Muscle layer of colon (tissue), 2 donors: ENCODE data around the gene C19orf12.

Experiments used
- H3K27ac ChIP-seq: one replicate; pipeline ENCODE4 v1.7.0; 2013; ENCODE audit warnings: low read depth, mild to moderate bottlenecking, low read length, moderate library complexity
- H3K27me3 ChIP-seq, 2 donors: one replicate each; pipeline ENCODE4 v1.7.0; 2013; ENCODE audit warnings: low read length in 2 of 2, mild to moderate bottlenecking in 2 of 2; ENCODE audit not compliant: insufficient read depth in 2 of 2, control insufficient read depth in 1 of 2
- H3K36me3 ChIP-seq: one replicate; pipeline ENCODE4 v1.7.0; 2013; ENCODE audit warnings: mild to moderate bottlenecking, low read length; ENCODE audit not compliant: insufficient read depth
- H3K4me1 ChIP-seq: one replicate; pipeline ENCODE4 v1.7.0; 2013; ENCODE audit warnings: mild to moderate bottlenecking, low read length; ENCODE audit not compliant: insufficient read depth
- H3K4me3 ChIP-seq, 2 donors: one replicate each; pipeline ENCODE4 v1.7.0; 2013; ENCODE audit warnings: low read length in 2 of 2, low read depth in 1 of 2, mild to moderate bottlenecking in 1 of 2, moderate library complexity in 1 of 2
- H3K9ac ChIP-seq: one replicate; pipeline ENCODE4 v1.7.0; 2013; ENCODE audit warnings: low read length
- H3K9me3 ChIP-seq: one replicate; pipeline ENCODE4 v1.7.0; 2013; ENCODE audit warnings: mild to moderate bottlenecking, low read length
- donor health status: abdominal sarcoma.
- donor health status: Adenocarcinoma of cecum.

The C19orf12 gene

GRCh38 chr19:29714953-29715700, at the start of gene C19orf12:
Gene C19orf12 (minus strand): TSS chr19:29715261. CDS start chr19:29708413, 6,848 bp downstream.
- Histone ChIP-seq H3K27ac (peak within 1 kb of the TSS; percentile 94), H3K9ac (peak within 1 kb of the TSS; percentile 91), H3K27me3 (no peaks in the 10 kb centered on the region), H3K36me3 (no peaks in the 10 kb centered on the region), H3K4me1 (peaks cover 20% of the 10 kb centered on the region), H3K9me3 (no peaks in the 10 kb centered on the region), H3K4me3 (peak within 1 kb of the TSS; percentile 80 to 97)

- Histone ChIP-seq H3K27me3 (no peaks in the 10 kb centered on the region), H3K4me1 (peaks cover 4% of the 10 kb centered on the region)
Measured at GRCh38 chr19:29764361-29764760, 49.3 kb upstream of the C19orf12 start.

GRCh38 chr19:29763196-29763595, 48.1 kb upstream of the C19orf12 start:
- peaks cover 4% of the 10 kb centered on the region for H3K4me1 ChIP-seq
- H3K27ac ChIP-seq: no peak overlapping the region
- no peaks in the 10 kb centered on the region for H3K9me3 ChIP-seq
- no peaks in the 10 kb centered on the region for H3K27me3 ChIP-seq
- no peak overlapping the region for H3K9ac ChIP-seq
- H3K36me3 ChIP-seq: no peaks in the 10 kb centered on the region
- no peak overlapping the region for H3K4me3 ChIP-seq

More at GRCh38 chr19:29764361-29764760, 49.3 kb upstream of the C19orf12 start:
- no peaks in the 10 kb centered on the region for H3K36me3 ChIP-seq
- no peak overlapping the region for H3K27ac ChIP-seq
- H3K4me3 ChIP-seq: no peak overlapping the region
- H3K9ac ChIP-seq: no peak overlapping the region
- H3K9me3 ChIP-seq: no peaks in the 10 kb centered on the region

GRCh38 chr19:29761575-29762232, 46.6 kb upstream of the C19orf12 start:
- Histone ChIP-seq H3K9ac (no peak overlapping the region), H3K4me3 (no peak overlapping the region), H3K4me1 (peaks cover 4% of the 10 kb centered on the region), H3K27ac (no peak overlapping the region), H3K9me3 (no peaks in the 10 kb centered on the region), H3K27me3 (no peaks in the 10 kb centered on the region), H3K36me3 (no peaks in the 10 kb centered on the region)

GRCh38 chr19:29760752-29761502, 45.9 kb upstream of the C19orf12 start:
- Histone ChIP-seq H3K27ac (no peak overlapping the region), H3K4me1 (peaks cover 4% of the 10 kb centered on the region), H3K4me3 (no peak overlapping the region)

GRCh38 chr19:29759359-29759758, 44.3 kb upstream of the C19orf12 start:
- H3K36me3 ChIP-seq: no peaks in the 10 kb centered on the region
- peaks cover 0 to 5% of the 10 kb centered on the region in 2 donors for H3K27me3 ChIP-seq
- no peak overlapping the region for H3K9ac ChIP-seq
- no peak overlapping the region for H3K27ac ChIP-seq
- no peak overlapping the region for H3K4me3 ChIP-seq
- no peaks in the 10 kb centered on the region for H3K9me3 ChIP-seq
- H3K4me1 ChIP-seq: peaks cover 4% of the 10 kb centered on the region

More at GRCh38 chr19:29760752-29761502, 45.9 kb upstream of the C19orf12 start:
- H3K9me3 ChIP-seq: no peaks in the 10 kb centered on the region
- H3K27me3 ChIP-seq: no peaks in the 10 kb centered on the region
- no peaks in the 10 kb centered on the region for H3K36me3 ChIP-seq
- no peak overlapping the region for H3K9ac ChIP-seq

- Histone ChIP-seq H3K27me3 (peaks cover 0 to 5% of the 10 kb centered on the region in 2 donors), H3K9ac (no peak overlapping the region), H3K4me3 (no peak overlapping the region), H3K27ac (no peak overlapping the region), H3K4me1 (peaks cover 4% of the 10 kb centered on the region), H3K9me3 (no peaks in the 10 kb centered on the region), H3K36me3 (no peaks in the 10 kb centered on the region)
Measured at GRCh38 chr19:29758863-29759262, 43.8 kb upstream of the C19orf12 start.

- no peak overlapping the region for H3K4me3 ChIP-seq
- no peaks in the 10 kb centered on the region for H3K9me3 ChIP-seq
- H3K27ac ChIP-seq: no peak overlapping the region
- peaks cover 0 to 5% of the 10 kb centered on the region in 2 donors for H3K27me3 ChIP-seq
- H3K36me3 ChIP-seq: no peaks in the 10 kb centered on the region
- H3K9ac ChIP-seq: no peak overlapping the region
- peaks cover 4% of the 10 kb centered on the region for H3K4me1 ChIP-seq
Measured at GRCh38 chr19:29757551-29757950, 42.5 kb upstream of the C19orf12 start.

GRCh38 chr19:29753934-29754305, 38.9 kb upstream of the C19orf12 start:
- no peak overlapping the region for H3K4me3 ChIP-seq
- no peaks in the 10 kb centered on the region for H3K36me3 ChIP-seq
- no peaks in the 10 kb centered on the region for H3K4me1 ChIP-seq
- peaks cover 0 to 5% of the 10 kb centered on the region in 2 donors for H3K27me3 ChIP-seq
- no peak overlapping the region for H3K27ac ChIP-seq
- H3K9me3 ChIP-seq: no peaks in the 10 kb centered on the region
- no peak overlapping the region for H3K9ac ChIP-seq

- Histone ChIP-seq H3K4me3 (no peak overlapping the region), H3K9me3 (no peaks in the 10 kb centered on the region)
Measured at GRCh38 chr19:29753190-29753933, 38.3 kb upstream of the C19orf12 start.

More at GRCh38 chr19:29753190-29753933, 38.3 kb upstream of the C19orf12 start:
- H3K4me1 ChIP-seq: no peaks in the 10 kb centered on the region
- H3K36me3 ChIP-seq: no peaks in the 10 kb centered on the region
- peaks cover 0 to 5% of the 10 kb centered on the region in 2 donors for H3K27me3 ChIP-seq
- H3K27ac ChIP-seq: no peak overlapping the region
- no peak overlapping the region for H3K9ac ChIP-seq
